Measurements from ENCODE around the gene MRAP.

The MRAP gene

GRCh38 chr21:32333953-32334673 is 35.5 kb downstream of the MRAP start:
- H3K4me3 ChIP-seq: no peak overlapping the region
- no peak overlapping the region for H3K27ac ChIP-seq
- no peak overlapping the region for H3K9ac ChIP-seq
- H3K27me3 ChIP-seq: no peaks in the 10 kb centered on the region
- peaks cover 98% of the 10 kb centered on the region for H3K36me3 ChIP-seq
- H4K20me1 ChIP-seq: 0 out of 2 replicates have a peak, but pooled peaks cover 4% of the 10 kb centered on the region
- H3K4me1 ChIP-seq: no peaks in the 10 kb centered on the region
- H3K4me2 ChIP-seq: no peak overlapping the region
- TF ChIP-seq Cebpa-rat (IDR thresholded peaks at IDR 0.05): no peak
- no peaks in the 10 kb centered on the region for H3K9me3 ChIP-seq

GRCh38 chr21:32334980-32335531 is 36.4 kb downstream of the MRAP start:
- Histone ChIP-seq H3K4me1 (no peaks in the 10 kb centered on the region), H3K9me3 (no peaks in the 10 kb centered on the region), H3K27ac (no peak overlapping the region), H3K4me3 (no peak overlapping the region), H3K36me3 (peaks cover 98% of the 10 kb centered on the region), H3K27me3 (no peaks in the 10 kb centered on the region), H3K9ac (no peak overlapping the region), H4K20me1 (0 out of 2 replicates have a peak, but pooled peaks cover 4% of the 10 kb centered on the region), H3K4me2 (no peak overlapping the region)
- no peak for TF ChIP-seq Cebpa-rat (IDR thresholded peaks at IDR 0.05)

- H3K27me3 ChIP-seq: no peaks in the 10 kb centered on the region
- no peak overlapping the region for H3K4me3 ChIP-seq
- no peak overlapping the region for H3K4me2 ChIP-seq
- no peak for TF ChIP-seq Cebpa-rat (IDR thresholded peaks at IDR 0.05)
- no peaks in the 10 kb centered on the region for H3K4me1 ChIP-seq
- no peak overlapping the region for H3K9ac ChIP-seq
- no peaks in the 10 kb centered on the region for H3K9me3 ChIP-seq
- 0 out of 2 replicates have a peak, but pooled peaks cover 4% of the 10 kb centered on the region for H4K20me1 ChIP-seq
- H3K36me3 ChIP-seq: peaks cover 98% of the 10 kb centered on the region
- H3K27ac ChIP-seq: no peak overlapping the region
These were observed 37.2 kb downstream of the MRAP start for GRCh38 chr21:32335601-32336575.

- Histone ChIP-seq H3K4me3 (no peak overlapping the region), H3K36me3 (peaks cover 98% of the 10 kb centered on the region), H3K9me3 (no peaks in the 10 kb centered on the region), H3K9ac (no peak overlapping the region), H4K20me1 (0 out of 2 replicates have a peak, but pooled peaks cover 4% of the 10 kb centered on the region), H3K4me1 (no peaks in the 10 kb centered on the region), H3K4me2 (no peak overlapping the region), H3K27ac (no peak overlapping the region), H3K27me3 (no peaks in the 10 kb centered on the region)
- no peak for TF ChIP-seq Cebpa-rat (IDR thresholded peaks at IDR 0.05)
These were observed 38.1 kb downstream of the MRAP start for GRCh38 chr21:32336711-32337110.

GRCh38 chr21:32337206-32337605 is 38.6 kb downstream of the MRAP start:
- Histone ChIP-seq H3K36me3 (peaks cover 96% of the 10 kb centered on the region), H3K4me3 (no peak overlapping the region), H3K9me3 (no peaks in the 10 kb centered on the region), H3K9ac (no peak overlapping the region), H3K27me3 (no peaks in the 10 kb centered on the region), H3K4me2 (no peak overlapping the region), H4K20me1 (0 out of 2 replicates have a peak, but pooled peaks cover 6% of the 10 kb centered on the region), H3K4me1 (no peaks in the 10 kb centered on the region), H3K27ac (no peak overlapping the region)
- no peak for TF ChIP-seq Cebpa-rat (IDR thresholded peaks at IDR 0.05)

GRCh38 chr21:32338209-32338921 is 39.7 kb downstream of the MRAP start:
- TF ChIP-seq Cebpa-rat (IDR thresholded peaks at IDR 0.05): no peak
- Histone ChIP-seq H3K4me2 (no peak overlapping the region), H3K4me3 (no peak overlapping the region), H3K36me3 (peaks cover 98% of the 10 kb centered on the region), H3K27ac (no peak overlapping the region), H3K4me1 (no peaks in the 10 kb centered on the region), H3K9ac (no peak overlapping the region), H4K20me1 (0 out of 2 replicates have a peak, but pooled peaks cover 10% of the 10 kb centered on the region), H3K9me3 (no peaks in the 10 kb centered on the region), H3K27me3 (no peaks in the 10 kb centered on the region)

GRCh38 chr21:32340863-32341848 is 42.5 kb downstream of the MRAP start:
- peaks cover 98% of the 10 kb centered on the region for H3K36me3 ChIP-seq

GRCh38 chr21:32346951-32347350 is 48.3 kb downstream of the MRAP start:
- no peak overlapping the region for H3K4me3 ChIP-seq

More at GRCh38 chr21:32340863-32341848, 42.5 kb downstream of the MRAP start:
- Histone ChIP-seq H3K4me1 (no peaks in the 10 kb centered on the region), H3K27ac (no peak overlapping the region), H3K27me3 (no peaks in the 10 kb centered on the region), H3K9ac (no peak overlapping the region), H4K20me1 (0 out of 2 replicates have a peak, but pooled peaks cover 6% of the 10 kb centered on the region), H3K4me3 (no peak overlapping the region), H3K9me3 (peaks cover 24% of the 10 kb centered on the region), H3K4me2 (no peak overlapping the region)
- no peak for TF ChIP-seq Cebpa-rat (IDR thresholded peaks at IDR 0.05)

More at GRCh38 chr21:32346951-32347350, 48.3 kb downstream of the MRAP start:
- Histone ChIP-seq H3K27ac (no peak overlapping the region), H3K27me3 (no peaks in the 10 kb centered on the region), H3K36me3 (peaks cover 100% of the 10 kb centered on the region), H4K20me1 (peaks cover 17% of the 10 kb centered on the region), H3K9me3 (peaks cover 34% of the 10 kb centered on the region), H3K4me2 (no peak overlapping the region), H3K4me1 (no peaks in the 10 kb centered on the region), H3K9ac (no peak overlapping the region)
- TF ChIP-seq Cebpa-rat (IDR thresholded peaks at IDR 0.05): no peak
